ENCODE measurements around the gene TUBA4B.

DNA sequence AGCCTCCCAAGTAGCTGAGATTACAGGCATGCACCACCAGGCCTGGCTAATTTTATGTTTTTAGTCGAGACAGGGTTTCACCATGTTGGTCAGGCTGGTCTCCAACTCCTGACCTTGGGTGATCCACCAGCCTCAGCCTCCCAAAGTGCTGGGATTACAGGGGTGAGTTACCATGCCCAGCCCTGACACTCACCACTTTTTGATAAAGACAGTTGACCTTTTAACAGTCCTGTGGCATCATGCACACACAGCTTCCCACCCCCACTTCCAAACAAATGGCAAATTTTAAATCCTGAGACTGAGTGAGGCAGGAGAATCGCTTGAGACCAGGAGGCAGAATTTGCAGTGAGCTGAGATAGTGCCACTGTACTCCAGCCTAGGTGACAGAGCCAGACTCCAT is 20.0 kb downstream of the TUBA4B start:
- TF ChIP-seq POLR2AphosphoS5 (IDR thresholded peaks at IDR 0.05; ENCODE audit: low read depth, low read length) (no peak), POLR2A (IDR thresholded peaks at IDR 0.05; ENCODE audit: low read depth, low read length) (no peak), TAF1 (IDR thresholded peaks at IDR 0.05; ENCODE audit: borderline replicate concordance, low read depth, low read length) (no peak)
